HAP-1 (cell line): ENCODE results near the gene WIZ.
"Not testable (repeated sequence)": the region's sequence is repeated elsewhere in the genome, so short reads cannot be mapped to it uniquely, and the experiment has no call there.

Experiments used
- DNase-seq, 2 experiments: peaks; one replicate each; pipeline ENCODE4 v3.0.0-alpha.2; 2016 to 2020; ENCODE audit warnings: low spot score in 2 of 2
- H3K27me3 ChIP-seq: fragments of 250-450 bp; sonication (Bioruptor Pico); 2 replicates; pipeline ENCODE4 v1.5.1; 2020; ENCODE audit warnings: low read depth, mild to moderate bottlenecking, moderate library complexity
- H3K36me3 ChIP-seq: fragments of 250-450 bp; sonication (Bioruptor Pico); replicated peaks from 2 replicates; pipeline ENCODE4 v1.5.1; 2020; ENCODE audit warnings: mild to moderate bottlenecking
- H3K4me1 ChIP-seq: fragments of 250-450 bp; sonication (Bioruptor Pico); 2 replicates; pipeline ENCODE4 v1.5.1; 2020; ENCODE audit warnings: mild to moderate bottlenecking
- H3K4me3 ChIP-seq: fragments of 250-450 bp; sonication (Bioruptor Pico); 2 replicates; pipeline ENCODE4 v1.5.1; 2020; ENCODE audit warnings: mild to moderate bottlenecking, moderate library complexity
- H3K9me3 ChIP-seq: fragments of 250-450 bp; sonication (Bioruptor Pico); 2 replicates; pipeline ENCODE4 v1.5.1; 2020; ENCODE audit warnings: mild to moderate bottlenecking, moderate library complexity
- in situ Hi-C: fragments of 300-500 bp; cut with MboI; formaldehyde crosslinking; loops from 3 replicates; pipeline ENCODE4 v1.14.3; 2020; ENCODE audit warnings: low sequenced_read_pairs, inconsistent platforms, mixed read lengths

The WIZ gene

GRCh38 chr19:15411351-15411750 lies 38.4 kb downstream of the WIZ start:
- in situ Hi-C loops, H3K4me1 ChIP-seq, H3K4me3 ChIP-seq, H3K9me3 ChIP-seq, H3K27me3 ChIP-seq, DNase-seq: not testable (repeated sequence)
- H3K36me3 ChIP-seq, result peaks cover 39% of the 10 kb centered on the region

- no peaks in the 10 kb centered on the region for H3K4me1 ChIP-seq
- peaks cover 59% of the 10 kb centered on the region for H3K36me3 ChIP-seq
- in situ Hi-C loops, result no loop called here
- no peak for DNase-seq
- no peaks in the 10 kb centered on the region for H3K9me3 ChIP-seq
- no peaks in the 10 kb centered on the region for H3K27me3 ChIP-seq
- H3K4me3 ChIP-seq, result no peak overlapping the region
These were observed 45.0 kb downstream of the WIZ start for GRCh38 chr19:15404780-15405211.

DNA sequence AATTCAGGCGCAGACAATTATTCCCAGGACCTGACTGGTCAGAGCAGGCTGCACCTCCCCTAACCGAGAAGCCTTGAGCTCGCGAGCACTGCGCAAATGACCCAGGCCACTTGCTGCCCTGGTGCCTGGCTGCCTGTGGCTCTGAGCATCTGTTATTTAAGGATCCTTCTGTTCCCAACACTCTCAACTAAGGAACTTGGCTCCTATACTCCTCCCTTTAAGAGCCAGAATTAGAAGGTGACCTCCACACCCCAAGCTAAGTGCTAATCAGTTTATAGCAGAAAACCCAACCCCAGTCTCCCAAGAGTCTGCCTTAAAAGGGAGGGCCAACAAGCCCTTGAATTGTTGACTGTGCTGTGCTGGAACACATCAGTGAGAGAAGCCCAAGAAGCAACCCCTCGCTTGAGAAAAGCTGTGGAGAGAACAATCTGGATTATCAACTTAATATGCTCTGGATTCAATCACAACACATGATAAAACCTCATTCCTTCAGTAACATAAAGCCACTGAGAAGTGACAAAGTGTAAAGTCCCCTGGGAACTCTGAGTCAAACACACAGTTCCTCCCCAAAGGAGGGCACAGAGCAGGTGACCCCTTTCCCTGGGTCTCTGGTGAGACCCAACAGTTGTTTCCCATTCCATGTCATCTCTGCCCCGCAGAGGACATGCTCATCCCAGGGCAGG lies 45.5 kb downstream of the WIZ start:
- H3K27me3 ChIP-seq, result no peaks in the 10 kb centered on the region
- DNase-seq, result no peak
- no peaks in the 10 kb centered on the region for H3K9me3 ChIP-seq
- H3K4me3 ChIP-seq, result no peak overlapping the region
- in situ Hi-C loops, result no loop called here
- H3K36me3 ChIP-seq, result peaks cover 59% of the 10 kb centered on the region
- no peaks in the 10 kb centered on the region for H3K4me1 ChIP-seq

DNA sequence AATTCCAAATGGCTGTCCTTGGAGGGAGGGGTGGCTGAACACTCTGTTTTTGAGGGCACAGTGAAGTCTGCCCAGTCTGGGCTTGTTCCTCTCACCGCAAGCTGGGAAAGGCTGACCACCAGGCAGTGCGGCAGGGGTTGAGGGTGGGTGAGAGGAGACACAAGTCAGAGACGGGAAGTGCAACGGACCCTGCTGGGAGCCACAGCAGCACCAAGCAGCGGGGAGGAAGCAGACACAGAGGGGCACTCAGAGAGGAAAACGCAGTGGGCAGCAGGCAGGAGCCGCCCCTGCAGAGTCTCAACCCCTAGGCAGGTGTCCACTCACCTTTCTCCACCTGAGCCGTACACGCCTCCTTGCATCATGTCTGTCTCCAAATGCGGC lies 46.6 kb downstream of the WIZ start:
- no peaks in the 10 kb centered on the region for H3K4me1 ChIP-seq
- peaks cover 61% of the 10 kb centered on the region for H3K36me3 ChIP-seq
- no peak overlapping the region for H3K4me3 ChIP-seq
- in situ Hi-C loops, result no loop called here
- DNase-seq, result no peak
- no peaks in the 10 kb centered on the region for H3K27me3 ChIP-seq
- no peaks in the 10 kb centered on the region for H3K9me3 ChIP-seq

DNA sequence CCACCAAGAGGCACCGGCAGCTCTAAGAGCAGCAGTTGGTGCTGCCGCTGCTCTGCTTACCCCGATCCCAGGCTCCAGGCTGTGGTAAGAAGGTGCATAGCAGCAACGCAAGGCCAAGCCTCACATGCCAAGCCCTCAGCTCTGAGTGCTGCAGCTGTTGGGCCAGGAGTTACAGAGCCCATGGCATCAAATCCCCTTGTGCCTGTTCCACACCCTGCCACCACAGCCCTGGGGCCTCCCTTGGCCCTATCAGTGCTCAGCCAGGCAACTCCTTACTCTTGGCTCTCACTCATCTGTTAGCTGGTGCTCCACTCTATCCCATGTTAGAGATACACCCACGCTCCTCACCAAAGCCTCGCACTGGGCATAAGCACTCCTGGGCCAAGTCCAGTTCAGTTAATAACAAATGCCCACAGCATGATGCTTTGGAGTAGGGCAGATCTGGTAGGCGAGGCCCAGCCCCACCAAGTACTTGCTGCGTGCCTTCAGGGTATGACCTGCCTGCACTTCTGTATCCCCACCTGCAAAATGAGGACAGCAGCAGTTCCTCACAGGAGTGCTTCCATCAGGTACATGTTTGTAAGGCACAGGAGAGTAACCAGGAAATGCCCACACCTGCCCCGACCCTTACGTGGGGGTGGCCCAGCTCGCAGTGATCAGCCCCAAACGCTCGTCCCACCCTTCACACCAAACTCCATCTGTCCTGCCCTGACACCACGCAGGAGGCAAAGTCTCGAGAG lies 47.2 kb downstream of the WIZ start:
- Histone ChIP-seq H3K4me1 (no peaks in the 10 kb centered on the region), H3K36me3 (peaks cover 62% of the 10 kb centered on the region), H3K27me3 (no peaks in the 10 kb centered on the region), H3K9me3 (no peaks in the 10 kb centered on the region), H3K4me3 (no peak overlapping the region)
- DNase-seq, result no peak
- in situ Hi-C loops, result no loop called here

DNA sequence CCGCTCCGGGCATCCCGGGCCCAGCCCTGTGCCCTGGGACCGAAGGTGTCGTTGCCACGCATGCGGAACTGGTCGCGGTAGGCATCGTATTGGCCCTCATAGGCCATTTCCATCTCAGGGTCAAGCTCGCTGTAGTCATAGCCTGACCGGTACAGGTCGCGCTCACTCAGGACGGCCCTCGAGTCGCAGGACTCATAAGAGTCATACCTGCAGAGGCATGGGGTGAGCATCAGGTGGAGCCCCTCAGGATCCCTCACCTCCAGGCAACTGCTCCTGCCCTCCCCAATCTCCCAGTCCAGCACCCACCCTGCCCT lies 48.4 kb downstream of the WIZ start:
- Histone ChIP-seq H3K27me3 (no peaks in the 10 kb centered on the region), H3K4me1 (no peaks in the 10 kb centered on the region), H3K9me3 (no peaks in the 10 kb centered on the region), H3K4me3 (no peak overlapping the region), H3K36me3 (peaks cover 74% of the 10 kb centered on the region)
- in situ Hi-C loops, result no loop called here
- DNase-seq, result no peak

GRCh38 chr19:15400521-15401396 lies 49.0 kb downstream of the WIZ start:
- no peaks in the 10 kb centered on the region for H3K4me1 ChIP-seq
- no peak for DNase-seq
- no peaks in the 10 kb centered on the region for H3K27me3 ChIP-seq
- H3K9me3 ChIP-seq, result no peaks in the 10 kb centered on the region
- in situ Hi-C loops, result no loop called here
- no peak overlapping the region for H3K4me3 ChIP-seq
- H3K36me3 ChIP-seq, result peaks cover 76% of the 10 kb centered on the region

DNA sequence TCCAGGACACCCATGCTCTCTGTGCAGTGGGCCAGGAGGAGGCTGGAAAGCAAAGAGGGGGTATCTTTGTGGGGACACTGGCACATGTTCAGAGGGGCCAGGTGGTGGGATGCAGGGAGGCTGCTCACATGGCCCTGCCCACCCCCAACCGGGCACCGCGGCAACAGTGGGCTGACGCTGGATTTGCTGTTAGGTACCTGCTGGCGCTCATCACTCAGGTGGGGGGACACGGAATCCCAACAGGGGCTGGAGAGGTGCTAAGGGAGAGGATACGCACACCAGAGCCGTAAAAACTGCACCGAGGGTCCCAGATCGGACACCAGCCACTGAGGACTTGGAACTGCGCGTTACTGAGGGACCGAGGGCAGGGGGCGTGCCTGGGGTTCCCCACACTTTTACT lies 50.1 kb downstream of the WIZ start:
- H3K27me3 ChIP-seq, result no peaks in the 10 kb centered on the region
- DNase-seq, result no peak
- no peaks in the 10 kb centered on the region for H3K4me1 ChIP-seq
- no peak overlapping the region for H3K4me3 ChIP-seq
- no peaks in the 10 kb centered on the region for H3K9me3 ChIP-seq
- H3K36me3 ChIP-seq, result peaks cover 80% of the 10 kb centered on the region
- in situ Hi-C loops, result no loop called here

GRCh38 chr19:15399234-15399515 lies 50.6 kb downstream of the WIZ start:
- Histone ChIP-seq H3K4me1 (no peaks in the 10 kb centered on the region), H3K4me3 (no peak overlapping the region), H3K27me3 (no peaks in the 10 kb centered on the region), H3K9me3 (no peaks in the 10 kb centered on the region), H3K36me3 (peaks cover 78% of the 10 kb centered on the region)
- in situ Hi-C loops, result no loop called here
- DNase-seq, result no peak

DNA sequence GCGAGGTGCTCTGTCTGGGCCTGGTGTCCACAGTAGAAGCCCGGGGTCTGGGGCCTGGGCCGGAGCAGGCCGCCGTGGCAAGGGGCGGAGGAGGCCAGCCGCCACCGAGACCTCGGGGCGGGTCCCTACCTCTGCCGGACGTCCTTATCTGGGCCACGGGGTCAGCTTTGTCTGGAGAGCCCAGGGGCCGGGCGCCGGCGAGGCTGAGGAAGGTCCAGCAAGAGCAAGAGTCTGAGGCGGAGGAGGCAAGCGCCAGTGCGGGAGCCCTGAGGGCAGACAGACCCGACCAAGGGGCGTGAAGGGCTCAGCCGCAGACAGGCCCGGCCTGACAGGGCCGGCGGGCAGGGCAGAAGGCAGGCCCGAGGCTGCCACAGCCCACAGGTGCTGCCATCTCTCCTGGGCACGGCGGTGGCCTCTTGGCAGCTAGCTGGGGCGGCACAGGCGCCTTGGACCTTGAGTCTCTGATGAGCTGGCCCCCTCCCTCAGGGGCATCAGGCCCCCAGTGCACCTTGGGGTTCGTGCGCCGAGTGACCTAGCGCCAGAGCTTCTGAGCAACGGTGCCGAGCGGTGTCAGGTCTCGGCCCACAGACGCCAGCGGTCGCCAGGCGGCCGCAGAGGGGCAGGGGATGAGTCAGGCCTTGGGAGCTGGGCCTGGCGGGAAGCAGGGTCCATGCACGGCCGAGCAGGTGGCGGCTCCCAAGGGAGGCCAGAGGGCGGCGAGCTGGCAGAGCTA lies 51.1 kb downstream of the WIZ start:
- no peaks in the 10 kb centered on the region for H3K9me3 ChIP-seq
- in situ Hi-C loops, result no loop called here
- no peaks in the 10 kb centered on the region for H3K27me3 ChIP-seq
- no peak overlapping the region for H3K4me3 ChIP-seq
- DNase-seq, result no peak
- peaks cover 80% of the 10 kb centered on the region for H3K36me3 ChIP-seq
- no peaks in the 10 kb centered on the region for H3K4me1 ChIP-seq

GRCh38 chr19:15397782-15398181 lies 52.0 kb downstream of the WIZ start:
- peaks cover 79% of the 10 kb centered on the region for H3K36me3 ChIP-seq
- H3K9me3 ChIP-seq, result no peaks in the 10 kb centered on the region
- no peak for DNase-seq
- in situ Hi-C loops, result no loop called here
- H3K27me3 ChIP-seq, result no peaks in the 10 kb centered on the region
- no peak overlapping the region for H3K4me3 ChIP-seq
- H3K4me1 ChIP-seq, result no peaks in the 10 kb centered on the region; the same call in 1 of the 2 replicates

DNA sequence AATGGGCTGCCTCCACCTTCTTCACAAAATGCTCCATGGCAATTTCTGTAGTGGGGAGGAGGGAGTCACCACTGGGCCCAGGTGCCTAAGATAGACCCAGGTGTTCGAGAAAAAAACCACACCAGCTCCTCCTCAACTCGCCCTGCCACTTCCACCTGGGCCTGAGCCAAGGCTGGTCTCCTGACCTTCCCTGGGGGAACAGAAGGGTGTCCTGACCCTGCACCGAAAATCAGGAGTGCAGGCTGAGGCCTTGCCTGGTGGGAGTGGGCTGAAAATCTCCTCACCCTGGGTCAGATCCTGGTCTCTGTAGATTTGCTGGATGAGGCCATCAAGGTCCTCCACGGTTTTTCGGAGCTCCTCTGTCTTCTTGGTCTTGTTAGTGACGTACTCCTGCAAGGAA lies 52.5 kb downstream of the WIZ start:
- Histone ChIP-seq H3K36me3 (peaks cover 77% of the 10 kb centered on the region), H3K9me3 (no peaks in the 10 kb centered on the region), H3K4me3 (no peak overlapping the region), H3K4me1 (no peaks in the 10 kb centered on the region; the same call in 1 of the 2 replicates), H3K27me3 (no peaks in the 10 kb centered on the region)
- DNase-seq, result no peak
- in situ Hi-C loops, result no loop called here

DNA sequence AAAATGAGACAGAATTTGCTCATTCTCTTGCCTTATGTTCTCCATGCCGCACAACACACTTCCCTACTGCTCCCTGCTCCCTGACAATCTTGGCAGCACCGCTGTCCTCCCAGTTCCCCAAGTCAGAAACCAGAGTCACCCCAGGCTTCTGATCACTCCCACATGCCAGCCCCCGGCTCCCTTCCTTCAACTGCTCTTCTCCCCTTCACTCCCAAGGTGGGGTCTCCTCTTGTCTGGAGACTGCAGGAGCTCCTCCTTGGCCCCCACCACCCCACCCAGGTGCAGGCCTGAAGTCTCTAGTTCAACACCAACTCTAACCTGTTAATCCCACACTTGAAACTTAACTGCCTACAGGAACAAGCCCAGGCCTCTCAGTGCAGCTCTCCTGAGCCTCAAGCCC lies 53.3 kb downstream of the WIZ start:
- in situ Hi-C loops, result no loop called here
- Histone ChIP-seq H3K9me3 (no peaks in the 10 kb centered on the region), H3K4me3 (no peak overlapping the region), H3K4me1 (no peaks in the 10 kb centered on the region; the same call in 1 of the 2 replicates), H3K27me3 (no peaks in the 10 kb centered on the region), H3K36me3 (peaks cover 78% of the 10 kb centered on the region)
- no peak for DNase-seq

DNA sequence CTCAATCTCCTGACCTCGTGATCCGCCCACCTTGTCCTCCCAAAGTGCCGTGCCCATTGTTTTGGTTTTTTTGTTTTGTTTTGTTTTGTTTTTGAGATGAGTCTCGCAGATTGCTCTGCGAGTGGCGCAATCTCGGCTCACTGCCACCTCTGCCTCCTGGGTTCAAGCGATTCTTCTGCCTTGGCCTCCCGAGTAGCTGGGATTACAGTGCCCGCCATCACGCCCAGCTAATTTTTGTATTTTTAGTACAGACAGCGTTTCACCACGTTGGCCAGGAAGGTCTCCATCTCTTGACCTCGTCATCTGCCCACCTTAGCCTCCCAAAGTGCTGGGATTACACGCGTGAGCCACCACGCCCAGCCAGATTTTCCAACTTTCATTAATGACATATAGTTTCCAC lies 54.5 kb downstream of the WIZ start:
- peaks cover 72% of the 10 kb centered on the region for H3K36me3 ChIP-seq

More for the DNA sequence above, 54.5 kb downstream of the WIZ start:
- in situ Hi-C loops, H3K9me3 ChIP-seq, H3K27me3 ChIP-seq, DNase-seq, H3K4me1 ChIP-seq, H3K4me3 ChIP-seq: not testable (repeated sequence)
